ENCODE data around the gene SCN4B. TPM values are rescaled to one million over a fixed set of nuclear protein-coding genes. Genes with fewer than 3 reads are reported as not detected.

The SCN4B gene
- total and polyA plus RNA-seq, 2 donors (not counting 3 experiments of a cell fraction or from before 2014, with no cell fraction given), result 0.06 to 0.13 TPM

DNA sequence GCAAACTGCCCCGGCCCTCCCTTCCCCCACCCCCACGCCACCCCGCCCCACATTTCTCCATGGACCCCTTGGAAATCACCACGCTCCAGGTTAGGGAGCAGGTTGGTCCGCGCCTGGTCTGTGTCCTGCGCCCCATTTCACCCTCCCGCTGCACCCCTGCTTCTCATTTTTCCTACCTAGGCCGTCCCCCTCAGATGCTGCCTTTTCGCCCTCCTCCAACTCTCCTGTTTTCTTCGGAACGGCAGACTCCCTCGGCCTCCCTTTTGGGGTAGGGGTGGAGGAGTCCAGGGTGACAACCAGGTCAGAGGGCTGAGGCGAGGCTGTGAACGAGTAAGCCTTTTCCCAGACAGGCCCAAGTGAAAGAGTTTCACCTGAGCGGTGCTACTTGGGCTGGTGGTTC, 893 bp upstream of the SCN4B start:
- Histone ChIP-seq H3K27ac (ENCODE audit: insufficient read depth, low read depth, low read length) (no peak overlapping the region), H3K36me3 (ENCODE audit: control insufficient read depth in 2 of 2, extremely low read depth in 1 of 2, insufficient read depth in 2 of 2, low read length in 2 of 2) (no peaks in the 10 kb centered on the region), H3K9ac (replicated peaks; ENCODE audit: extremely low read depth, insufficient read depth, low read length) (no peak overlapping the region), H3K9me3 (replicated peaks; ENCODE audit: control insufficient read depth, insufficient read depth, low read length) (no peaks in the 10 kb centered on the region), H3K4me3 (replicated peaks in 1 of 3; ENCODE audit: insufficient read depth in 1 of 3, low read depth in 1 of 3, low read length in 3 of 3) (no peak overlapping the region), H2AFZ (ENCODE audit: low read depth, low read length) (no peak overlapping the region), H3K4me1 (ENCODE audit: control insufficient read depth, extremely low read depth, insufficient read depth, low read length) (peaks cover 3% of the 10 kb centered on the region), H3K79me2 (ENCODE audit: control insufficient read depth, insufficient read depth, low read length) (no peaks in the 10 kb centered on the region), H3K27me3 (ENCODE audit: control insufficient read depth in 2 of 2, insufficient read depth in 2 of 2, low read length in 2 of 2) (peaks cover 81 to 83% of the 10 kb centered on the region in 2 experiments), H4K20me1 (replicated peaks; ENCODE audit: control insufficient read depth, extremely low read depth, insufficient read depth, low read length) (no peaks in the 10 kb centered on the region), H3K4me2 (ENCODE audit: insufficient read depth, low read length) (no peak overlapping the region), H3K9me1 (replicated peaks; ENCODE audit: control insufficient read depth, extremely low read depth, insufficient read depth, low read length) (no peaks in the 10 kb centered on the region)
- ChIA-PET POLR2A (no interaction called here), CTCF (interaction anchor here (1.4 to 2.3 kb wide), 2 partner anchors 9 to 18 kb away, joined by 3 to 19 read pairs; no protein-coding TSS in a partner anchor)
- intact Hi-C loops (cut with micrococcal nuclease), result no loop called here
- TF ChIP-seq FOS (IDR thresholded peaks at IDR 0.05; ENCODE audit: borderline replicate concordance, insufficient read depth, low read length), result no peak
- TF ChIP-seq, protein P1, sequence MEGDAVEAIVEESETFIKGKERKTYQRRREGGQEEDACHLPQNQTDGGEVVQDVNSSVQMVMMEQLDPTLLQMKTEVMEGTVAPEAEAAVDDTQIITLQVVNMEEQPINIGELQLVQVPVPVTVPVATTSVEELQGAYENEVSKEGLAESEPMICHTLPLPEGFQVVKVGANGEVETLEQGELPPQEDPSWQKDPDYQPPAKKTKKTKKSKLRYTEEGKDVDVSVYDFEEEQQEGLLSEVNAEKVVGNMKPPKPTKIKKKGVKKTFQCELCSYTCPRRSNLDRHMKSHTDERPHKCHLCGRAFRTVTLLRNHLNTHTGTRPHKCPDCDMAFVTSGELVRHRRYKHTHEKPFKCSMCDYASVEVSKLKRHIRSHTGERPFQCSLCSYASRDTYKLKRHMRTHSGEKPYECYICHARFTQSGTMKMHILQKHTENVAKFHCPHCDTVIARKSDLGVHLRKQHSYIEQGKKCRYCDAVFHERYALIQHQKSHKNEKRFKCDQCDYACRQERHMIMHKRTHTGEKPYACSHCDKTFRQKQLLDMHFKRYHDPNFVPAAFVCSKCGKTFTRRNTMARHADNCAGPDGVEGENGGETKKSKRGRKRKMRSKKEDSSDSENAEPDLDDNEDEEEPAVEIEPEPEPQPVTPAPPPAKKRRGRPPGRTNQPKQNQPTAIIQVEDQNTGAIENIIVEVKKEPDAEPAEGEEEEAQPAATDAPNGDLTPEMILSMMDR (IDR thresholded peaks at IDR 0.05; ENCODE audit: extremely low read depth in 1 of 2, insufficient read depth in 1 of 2, low read depth in 1 of 2, low read length in 2 of 2), result no peak
- TF ChIP-seq POLR2AphosphoS5 (IDR thresholded peaks at IDR 0.05; ENCODE audit: insufficient read depth, low read depth, low read length), result no peak
- no peak for TF ChIP-seq POLR2A (IDR thresholded peaks at IDR 0.05; ENCODE audit: low read depth, low read length)
- no peak for TF ChIP-seq MYC (IDR thresholded peaks at IDR 0.05; ENCODE audit: low read depth, low read length)
- TF ChIP-seq EZH2 (IDR thresholded peaks at IDR 0.05; ENCODE audit: borderline replicate concordance, low read depth, low read length, severe bottlenecking), result no peak
- no peak for TF ChIP-seq JUN (IDR thresholded peaks at IDR 0.05; ENCODE audit: borderline replicate concordance, insufficient read depth, insufficient read length, low read depth)
- TF ChIP-seq, protein P2, sequence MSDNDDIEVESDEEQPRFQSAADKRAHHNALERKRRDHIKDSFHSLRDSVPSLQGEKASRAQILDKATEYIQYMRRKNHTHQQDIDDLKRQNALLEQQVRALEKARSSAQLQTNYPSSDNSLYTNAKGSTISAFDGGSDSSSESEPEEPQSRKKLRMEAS (IDR thresholded peaks at IDR 0.05; ENCODE audit: insufficient read depth, insufficient read length), result no peak
- FAIRE-seq (no peak), DNase-seq (ENCODE audit: low read depth, low spot score) (no peak)
- no TSS peak for BruUV-seq (replicated peaks)
- dilution Hi-C loops (cut with MboI; ENCODE audit: extremely low pct_ligation_motif_present, low sequenced_read_pairs), result no loop called here
